HG02870 (cell line): Measurements from ENCODE around the gene MAFF.
"Not testable (repeated sequence)": the region's sequence is repeated elsewhere in the genome, so short reads cannot be mapped to it uniquely, and the experiment has no call there.

ENCODE experiments used
- ATAC-seq: cut with Tn5 transposase; IDR thresholded peaks from one replicate; pipeline ENCODE4 v1.9.1; 2021; ENCODE audit warnings: mild to moderate bottlenecking, moderate library complexity; ENCODE audit not compliant: unreplicated experiment

MAFF gene

DNA sequence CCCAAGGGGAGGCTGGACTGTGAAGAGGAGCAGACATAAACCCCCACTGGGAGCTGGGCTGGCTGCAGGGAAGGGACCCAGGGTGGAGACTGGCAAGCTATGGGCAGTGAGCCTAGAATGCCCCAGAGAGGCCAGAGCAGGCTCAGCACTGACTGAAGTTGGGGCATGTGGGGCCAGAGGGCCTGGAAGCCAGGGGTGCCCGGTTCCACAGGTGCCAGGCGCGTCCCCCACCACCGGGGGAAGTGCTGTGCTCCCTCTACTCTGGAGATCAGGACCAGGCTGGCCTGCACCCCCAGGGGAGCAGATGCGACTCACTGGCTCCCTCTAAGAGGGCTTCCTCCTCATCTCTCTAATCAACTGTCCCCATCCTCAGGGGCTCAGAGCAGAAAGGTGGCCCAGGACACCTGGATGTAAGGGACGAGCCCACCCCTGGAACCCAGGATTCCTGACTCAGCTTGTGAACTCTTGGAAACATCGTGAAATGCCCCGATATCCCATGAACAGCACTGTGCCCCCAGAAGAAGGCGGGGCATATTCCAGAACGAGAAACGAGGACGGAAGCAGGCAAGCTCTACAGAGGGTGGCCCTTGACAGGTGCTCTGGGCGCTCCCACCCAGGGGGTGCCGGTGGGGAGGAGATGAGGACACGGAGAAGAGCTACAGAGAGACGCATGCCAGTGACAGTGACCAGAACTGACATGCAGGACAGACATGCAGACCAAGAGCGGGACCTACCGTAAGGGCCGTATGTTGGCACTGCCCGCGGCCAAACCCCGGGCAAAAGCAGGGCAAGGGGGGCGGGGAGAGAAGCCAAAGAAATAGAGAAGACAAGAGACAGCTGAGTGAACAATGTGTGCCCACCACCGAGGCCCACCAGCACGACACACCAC lies 20.4 kb downstream of the MAFF start:
- no peak for ATAC-seq

DNA sequence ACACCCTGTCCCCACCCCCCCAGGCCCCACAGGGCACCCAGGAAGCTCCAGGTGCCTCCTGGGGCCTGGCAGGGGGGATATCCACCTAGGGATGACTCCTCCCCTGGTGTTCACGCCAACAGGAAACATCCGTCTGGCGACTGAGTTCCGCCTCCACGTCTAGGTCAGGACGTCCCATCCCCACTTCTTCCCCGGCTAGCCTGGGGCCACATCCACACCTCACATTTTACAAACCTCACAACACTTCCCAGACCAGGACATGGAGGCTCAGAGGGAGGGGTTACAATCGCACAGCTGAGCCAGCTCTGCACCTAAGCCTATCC lies 21.0 kb downstream of the MAFF start:
- no peak for ATAC-seq

DNA sequence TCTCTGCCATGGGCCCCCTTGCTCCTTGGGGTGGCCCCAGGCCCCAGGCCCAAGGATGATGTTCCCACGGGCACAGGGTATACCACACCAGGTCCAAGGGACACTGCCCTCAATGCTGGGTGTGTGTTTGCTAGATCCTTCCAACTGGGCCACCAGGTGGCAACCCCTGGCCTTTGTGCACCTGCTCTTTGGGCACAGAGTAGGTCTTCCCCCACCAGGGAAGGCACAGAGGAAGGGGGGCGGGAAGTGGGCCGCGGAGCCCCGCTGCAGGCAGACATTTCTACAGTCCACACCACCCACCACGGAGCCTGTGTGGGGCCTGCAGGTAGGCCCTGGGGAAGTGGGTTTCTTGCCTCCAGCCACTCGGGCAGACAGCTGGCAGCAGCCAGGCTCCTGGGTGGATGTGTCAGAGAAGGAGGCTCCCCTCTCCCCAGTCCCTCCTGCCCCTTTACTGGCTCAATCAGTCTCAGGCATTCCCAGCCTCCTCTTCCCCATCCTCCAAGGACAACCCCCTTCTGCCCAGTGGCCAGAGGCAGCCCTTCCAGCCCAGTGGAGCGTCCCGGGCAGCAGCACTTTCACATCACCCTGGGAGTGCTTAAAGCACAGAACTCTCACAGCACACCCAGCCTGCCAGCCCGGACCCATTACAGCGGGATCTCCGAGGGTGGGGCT lies 21.6 kb downstream of the MAFF start:
- no peak for ATAC-seq

DNA sequence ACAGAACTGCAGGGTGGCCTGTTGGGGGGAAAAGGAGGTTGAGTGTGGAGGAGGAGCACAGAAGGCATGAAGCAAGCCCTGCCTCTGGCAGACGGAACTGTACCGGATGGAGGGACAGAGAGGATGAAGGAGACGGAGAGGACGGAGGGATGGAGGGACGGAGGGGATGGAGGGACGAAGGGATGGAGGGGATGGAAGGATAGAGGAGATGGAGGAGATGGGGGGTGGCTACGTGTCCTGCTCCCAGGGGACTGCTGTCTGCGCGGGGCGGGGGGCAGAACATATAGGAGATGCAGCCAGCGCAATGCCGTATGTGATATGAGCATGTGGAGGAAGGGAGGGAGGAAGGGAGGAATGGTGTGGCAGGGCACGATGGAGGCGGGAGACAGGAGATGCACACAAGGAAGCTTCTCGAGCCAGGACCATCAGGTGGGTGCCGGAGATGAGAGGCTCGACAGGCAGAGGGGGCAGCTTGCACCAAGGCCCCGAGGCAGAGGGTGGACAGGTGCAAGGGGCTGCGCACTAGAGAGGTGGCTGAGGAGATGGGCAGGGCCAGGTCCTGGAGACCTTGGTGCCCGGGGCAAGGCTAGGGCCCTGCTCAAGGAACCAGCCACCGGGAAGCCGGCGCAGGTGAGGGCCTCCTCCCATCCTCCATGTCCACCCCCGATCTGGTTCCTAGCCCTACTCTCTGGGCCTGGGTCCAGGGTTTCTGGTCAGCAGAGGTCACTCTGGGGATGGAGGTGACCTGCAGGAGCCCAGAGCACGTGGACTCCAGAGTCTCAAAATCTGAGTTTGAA lies 25.3 kb downstream of the MAFF start:
- no peak for ATAC-seq

DNA sequence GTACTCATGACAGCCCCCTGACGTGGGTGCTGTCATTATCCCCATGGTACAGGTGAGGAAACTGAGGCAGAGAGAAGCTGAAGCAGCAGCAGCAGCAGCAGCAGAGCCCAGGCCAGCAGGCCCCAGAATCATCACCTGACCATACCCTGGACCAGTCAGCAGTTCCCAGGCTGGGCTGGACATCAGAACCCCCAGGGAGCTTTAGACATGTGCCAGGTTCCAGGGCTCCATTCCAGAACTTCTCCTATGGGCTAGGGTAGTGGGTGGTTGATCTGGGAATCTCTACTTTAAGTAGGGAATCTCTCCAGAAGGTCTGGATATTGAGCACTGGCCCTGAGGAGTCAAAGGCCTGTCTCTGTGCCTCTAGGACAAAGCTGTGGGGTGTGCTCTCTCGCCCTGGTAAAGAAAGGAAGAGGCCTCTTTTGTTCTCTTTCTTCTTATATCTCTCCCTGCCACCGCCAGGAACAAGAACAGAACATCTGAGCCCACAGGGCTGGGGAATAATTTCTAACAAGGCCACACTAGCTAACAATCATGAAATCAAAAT lies 26.6 kb downstream of the MAFF start:
- ATAC-seq, result no peak

DNA sequence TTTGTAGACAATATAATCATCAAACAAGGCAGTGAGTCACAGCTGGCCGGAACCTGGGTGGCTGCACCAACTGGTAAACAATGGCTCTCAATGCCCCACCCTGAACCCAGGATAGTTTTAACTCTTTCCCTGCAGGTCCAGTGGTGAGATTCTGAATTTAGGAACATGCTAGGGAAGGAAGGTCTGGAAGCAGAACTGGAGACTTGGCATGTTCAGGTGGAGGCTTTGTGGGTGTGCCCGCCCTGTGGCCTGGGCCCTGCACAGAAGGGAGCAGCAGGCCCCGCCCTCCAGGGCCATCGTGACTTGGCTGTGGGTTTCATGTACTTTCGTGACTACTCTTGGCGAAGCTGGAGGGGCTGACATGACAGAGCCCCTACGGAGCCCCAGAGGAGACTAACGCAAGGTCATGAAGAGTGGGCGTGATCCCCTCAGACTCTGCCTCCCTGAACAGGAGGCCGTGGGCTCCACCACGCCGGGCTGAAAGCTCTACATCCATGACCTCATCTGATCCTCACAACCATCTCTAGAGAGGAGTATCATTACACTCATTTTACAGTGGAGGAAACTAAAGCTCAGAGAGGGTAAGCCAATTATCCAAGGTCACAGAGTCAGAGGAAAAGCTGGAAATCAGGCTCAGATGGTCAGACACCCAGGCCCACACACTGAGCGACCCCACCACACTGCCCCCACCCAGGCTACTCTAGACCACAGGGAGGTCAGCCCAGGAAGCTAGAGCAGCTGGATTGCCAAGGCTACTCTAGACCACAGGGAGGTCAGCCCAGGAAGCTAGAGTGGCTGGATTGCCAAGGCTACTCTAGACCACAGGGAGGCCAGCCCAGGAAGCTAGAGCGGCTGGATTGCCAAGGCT lies 27.3 kb downstream of the MAFF start:
- no peak for ATAC-seq

DNA sequence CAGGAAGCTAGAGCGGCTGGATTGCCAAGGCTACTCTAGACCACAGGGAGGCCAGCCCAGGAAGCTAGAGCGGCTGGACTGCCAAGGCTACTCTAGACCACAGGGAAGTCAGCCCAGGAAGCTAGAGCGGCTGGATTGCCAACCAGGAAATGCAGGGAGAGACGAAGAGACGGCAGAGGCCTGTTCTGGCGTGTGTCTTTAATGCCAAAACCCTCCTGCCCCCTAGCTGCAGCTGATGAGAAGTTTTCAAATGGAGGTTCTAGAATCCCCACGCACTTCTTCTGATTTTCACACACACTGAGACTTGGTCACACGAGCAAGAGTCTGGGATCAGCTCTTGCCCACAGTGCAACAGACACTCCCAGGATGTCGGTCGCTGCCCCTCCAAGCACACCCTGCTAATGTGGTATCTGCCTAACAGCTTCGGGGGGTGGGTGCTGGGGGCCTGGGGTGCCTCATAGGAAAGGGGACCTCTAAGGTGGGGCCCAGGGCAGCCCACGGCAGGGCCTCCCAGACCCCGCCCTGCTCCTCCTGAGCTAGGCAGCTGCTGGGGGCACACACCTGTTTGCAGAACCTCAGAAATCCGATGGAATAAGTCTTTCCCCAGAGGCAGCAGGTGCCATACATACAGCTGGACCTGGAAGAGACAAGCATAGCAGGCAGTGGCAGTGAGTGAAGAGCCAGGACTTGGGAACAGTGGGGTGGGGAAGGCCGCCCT lies 28.5 kb downstream of the MAFF start:
- ATAC-seq, result no peak

DNA sequence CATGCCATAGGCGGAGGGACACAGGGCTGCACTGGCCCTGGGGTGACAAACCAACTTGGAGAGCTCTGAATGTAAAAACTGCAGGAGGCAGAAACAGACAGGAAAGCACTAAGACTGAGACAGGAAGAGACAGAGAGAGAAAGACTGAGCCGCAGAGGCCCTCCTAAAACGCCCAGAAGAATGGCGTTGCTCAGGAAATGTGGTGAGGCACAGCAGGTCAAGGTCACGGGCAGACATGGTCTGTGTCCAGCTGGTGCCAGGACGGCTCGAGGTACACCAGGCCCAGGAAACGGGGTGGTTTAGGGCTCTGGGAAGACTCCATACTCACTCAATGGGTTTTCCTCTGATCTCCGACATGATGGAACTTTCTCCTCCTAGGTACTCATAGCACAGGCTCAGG lies 29.1 kb downstream of the MAFF start:
- ATAC-seq, result no peak

DNA sequence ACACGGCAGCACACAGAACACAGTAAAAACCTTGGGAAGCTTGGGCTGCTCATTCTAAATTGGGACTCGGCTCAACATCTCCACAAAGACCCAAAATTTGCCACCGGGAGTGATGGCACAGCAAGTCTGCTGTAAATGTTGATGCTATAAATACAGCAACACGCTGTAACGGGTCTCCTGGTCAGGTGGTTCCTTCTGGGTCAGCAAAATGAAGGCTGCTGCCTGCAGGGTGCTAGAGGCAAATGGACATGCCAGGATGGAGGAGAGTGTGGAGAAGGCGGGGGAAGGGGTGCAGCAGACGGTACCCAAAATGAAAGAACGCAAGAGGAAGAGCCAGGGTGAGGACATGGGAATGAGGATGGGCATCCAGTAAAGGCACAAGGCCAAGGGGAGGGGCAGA lies 30.4 kb downstream of the MAFF start:
- ATAC-seq, result no peak

DNA sequence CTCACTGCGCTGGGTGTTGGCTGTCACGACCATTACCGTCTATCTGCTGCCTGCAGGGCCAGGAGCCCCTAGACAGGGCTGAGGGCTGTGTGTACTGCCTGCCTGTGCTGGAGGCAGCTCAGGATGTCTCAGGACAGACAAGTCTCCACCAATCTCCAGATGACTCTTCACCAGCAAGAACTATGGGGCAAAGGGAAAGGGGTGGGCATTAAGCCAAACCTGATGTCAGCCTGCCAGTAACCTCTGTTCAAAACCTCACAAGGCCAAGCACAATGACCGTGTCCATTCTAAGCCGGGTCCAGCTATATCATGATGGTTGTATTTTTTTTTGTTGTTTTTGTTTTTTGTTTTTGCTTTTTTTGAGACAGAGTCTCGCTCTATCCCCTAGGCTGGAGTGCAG lies 31.6 kb downstream of the MAFF start:
- ATAC-seq, result no peak

DNA sequence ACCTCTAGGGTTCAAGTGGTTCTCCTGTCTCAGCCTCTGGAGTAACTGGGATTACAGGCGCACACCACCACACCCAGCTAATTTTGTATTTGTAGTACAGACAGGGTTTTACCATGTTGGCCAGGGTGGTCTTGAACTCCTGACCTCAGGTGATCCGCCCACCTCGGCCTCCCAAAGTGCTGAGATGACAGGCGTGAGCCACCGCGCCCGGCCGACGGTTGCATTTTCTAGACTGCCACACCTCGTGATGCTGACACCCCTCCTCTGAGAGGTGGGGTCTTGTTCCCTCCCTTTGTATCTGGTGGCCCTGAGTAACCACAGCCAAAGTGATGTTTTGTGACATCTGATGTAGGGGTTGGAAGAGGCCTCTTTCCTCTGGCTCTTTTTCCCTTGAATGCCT lies 32.1 kb downstream of the MAFF start:
- ATAC-seq, result not testable (repeated sequence)

DNA sequence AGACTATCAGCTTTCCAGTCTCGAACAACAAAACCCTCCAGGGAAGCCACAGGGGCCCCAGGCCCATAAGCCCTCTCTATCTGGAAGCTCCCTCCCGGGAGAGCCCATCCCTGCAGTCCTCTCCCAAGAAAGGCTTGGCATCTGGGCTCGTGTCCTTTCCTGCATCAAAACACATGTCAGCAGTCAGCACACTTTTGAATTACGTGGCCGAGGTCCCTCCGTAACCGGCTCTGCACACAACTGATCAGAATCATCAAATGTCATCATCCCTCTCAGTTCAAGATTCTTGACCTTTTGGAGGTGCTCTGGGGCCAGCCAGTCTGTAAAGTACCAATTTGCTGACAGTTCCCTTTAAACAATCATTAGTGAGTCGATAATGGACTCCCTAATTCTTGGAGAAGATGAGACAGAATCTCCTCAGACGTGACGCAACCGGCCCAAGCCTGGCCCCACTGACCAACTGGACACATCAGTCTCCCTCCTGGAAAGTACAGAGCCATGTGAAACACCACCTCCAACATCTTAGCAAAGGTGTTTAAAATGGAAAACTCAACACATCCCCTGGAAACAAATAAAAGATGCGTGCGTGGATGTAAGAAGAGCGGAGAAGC lies 33.6 kb downstream of the MAFF start:
- no peak for ATAC-seq

DNA sequence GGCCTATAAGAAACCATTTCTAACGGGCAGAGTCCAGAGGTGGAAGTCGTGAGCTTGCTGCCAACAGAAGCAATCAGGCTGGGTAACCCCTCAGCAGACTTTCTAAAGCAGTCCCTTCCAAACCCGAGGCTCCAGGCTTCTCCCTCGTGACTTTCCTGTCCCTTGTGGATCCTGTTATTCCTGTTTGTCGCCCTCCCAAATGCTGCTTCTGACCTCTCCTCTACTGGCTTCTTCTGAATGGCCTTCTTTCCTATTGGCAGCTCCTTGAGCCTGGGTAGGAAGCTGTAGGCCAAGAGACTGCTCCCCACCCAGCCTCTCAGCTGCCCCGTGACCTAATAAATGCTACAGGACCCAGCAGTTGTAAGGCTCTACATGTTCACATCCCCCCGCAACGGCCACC lies 35.0 kb downstream of the MAFF start:
- ATAC-seq, result no peak

DNA sequence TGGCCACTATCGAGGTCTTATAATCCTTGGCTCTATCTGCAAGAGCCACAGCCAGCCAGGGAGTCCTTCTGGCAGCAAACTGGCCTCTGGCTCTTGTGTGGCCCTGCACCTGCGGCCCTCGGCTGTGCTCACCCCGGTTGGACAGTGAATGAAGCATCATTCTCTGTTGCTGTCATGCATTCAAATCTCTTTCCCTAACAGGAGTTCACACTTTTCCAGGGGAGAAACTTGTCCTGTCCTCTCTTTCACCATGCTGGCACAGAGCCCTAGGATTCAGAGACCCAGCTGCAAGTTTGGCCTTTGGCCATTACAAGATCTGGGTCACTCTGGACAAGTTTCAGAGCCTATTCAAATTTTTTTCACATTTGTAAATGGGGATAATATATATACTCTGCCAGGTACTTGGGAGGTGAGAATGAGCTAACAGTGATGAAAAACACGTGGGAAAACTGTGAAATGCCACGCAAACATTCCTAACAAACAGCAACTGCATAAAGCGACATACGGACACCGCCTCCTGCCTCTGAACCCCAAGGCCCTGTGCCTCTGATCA lies 36.8 kb downstream of the MAFF start:
- ATAC-seq, result no peak

DNA sequence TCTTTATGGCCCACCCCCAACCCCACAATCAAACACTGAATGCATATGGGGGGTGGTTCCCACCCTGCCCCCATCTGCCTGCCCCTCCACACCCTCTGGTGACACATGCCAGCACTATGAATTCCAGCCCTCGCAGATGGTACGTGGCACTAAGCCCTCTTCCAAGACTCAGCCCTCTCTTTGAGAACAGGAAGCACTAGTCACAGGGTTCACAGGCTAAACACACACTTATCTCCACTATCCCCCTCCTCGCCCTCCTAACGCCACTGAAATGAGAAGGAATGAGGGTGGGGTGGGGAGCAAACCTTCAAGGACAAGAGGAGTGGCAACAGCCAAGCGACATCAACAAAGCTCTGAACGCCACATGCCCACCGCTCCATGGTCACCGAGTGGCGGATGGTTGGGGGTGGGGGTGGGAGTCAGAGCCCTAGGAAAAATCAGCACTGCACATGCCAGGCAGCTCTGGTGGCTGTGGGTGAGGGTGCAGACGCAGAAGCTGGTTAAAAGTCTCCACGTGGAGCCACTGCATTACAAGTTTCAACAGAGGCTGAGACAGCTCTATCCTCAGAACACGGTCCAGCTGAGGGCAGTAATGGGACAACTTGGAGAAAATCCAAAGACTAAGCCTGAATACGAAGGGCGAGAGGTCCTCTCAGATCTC lies 37.4 kb downstream of the MAFF start:
- no peak for ATAC-seq

DNA sequence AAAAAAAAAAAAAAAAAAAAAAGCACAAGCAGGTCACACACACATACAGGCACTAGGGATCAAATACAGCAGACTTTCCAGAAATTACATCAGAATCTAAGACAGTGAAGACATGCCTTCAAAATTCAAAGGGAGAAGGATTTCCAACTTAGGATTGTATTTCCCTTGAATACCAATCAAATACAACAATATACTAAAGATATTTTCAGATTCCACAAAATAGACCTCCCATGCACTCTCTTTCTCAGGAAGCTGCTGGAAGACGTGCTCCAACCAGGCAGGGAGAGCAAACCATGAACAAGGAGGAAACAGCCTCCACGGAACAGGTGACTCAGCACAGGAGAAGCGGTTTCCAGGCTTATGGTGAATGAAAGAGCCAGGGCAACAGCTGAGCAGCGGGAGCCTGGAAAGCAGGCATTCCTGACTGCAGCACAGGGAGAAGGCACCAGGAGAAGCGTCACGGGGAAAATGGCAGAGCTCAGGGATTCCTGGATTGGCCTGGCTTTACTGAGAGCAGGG lies 39.0 kb downstream of the MAFF start:
- ATAC-seq, result no peak

DNA sequence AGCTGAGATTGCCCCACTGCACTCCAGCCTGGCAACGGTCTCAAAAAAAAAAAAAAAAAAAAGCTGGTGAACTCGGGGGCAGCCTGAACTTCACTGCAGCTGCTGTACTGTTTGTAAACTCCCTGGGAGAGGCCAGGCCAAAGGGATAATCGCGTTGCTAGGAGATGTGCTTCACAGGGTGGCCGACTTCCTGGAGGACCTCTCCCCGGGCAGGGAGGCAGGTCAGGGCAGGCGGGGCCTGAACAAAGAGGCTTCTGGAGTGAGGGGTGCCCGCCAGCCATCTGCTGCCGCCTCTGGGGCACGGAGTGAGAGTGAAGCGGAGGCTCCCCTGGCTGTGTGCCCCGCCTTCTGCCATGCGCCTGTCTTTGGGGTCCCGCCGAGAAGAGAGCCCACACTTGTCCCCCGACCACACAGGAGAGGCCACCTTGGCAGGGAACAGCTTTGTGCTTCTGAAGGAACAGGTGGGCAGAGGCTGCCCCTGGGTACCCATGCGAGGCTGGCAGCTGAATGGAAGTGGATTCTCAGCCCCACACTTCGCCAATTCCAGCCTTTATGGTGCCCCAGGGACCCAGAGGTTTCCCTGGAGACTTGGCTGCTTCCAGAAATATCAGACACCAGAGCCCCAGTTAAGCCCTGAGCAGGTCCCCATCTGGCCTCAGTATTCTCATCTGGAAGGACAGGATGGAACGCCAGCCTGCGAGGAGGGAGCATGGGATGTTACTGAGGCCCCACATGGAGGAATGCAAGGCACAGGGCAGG lies 41.4 kb downstream of the MAFF start:
- ATAC-seq, result no peak

DNA sequence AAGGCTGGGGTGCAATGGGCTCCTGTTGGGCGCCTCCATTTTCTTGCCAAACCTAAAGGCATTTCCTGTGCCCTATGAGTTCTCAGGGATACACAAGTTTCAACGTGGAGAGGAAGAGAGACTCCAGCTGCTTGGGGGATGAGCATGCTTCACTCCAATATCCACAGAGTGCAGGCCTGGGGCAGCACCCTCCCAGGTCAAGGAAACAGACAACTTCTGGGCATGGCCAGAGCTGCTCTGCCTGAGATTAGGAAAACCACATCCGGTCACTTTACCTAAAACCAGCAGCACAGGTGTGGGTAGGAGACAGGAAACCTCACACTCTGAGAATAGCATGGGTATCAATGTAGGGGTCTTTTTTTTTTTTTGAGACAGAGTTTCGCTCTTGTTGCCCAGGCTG lies 42.3 kb downstream of the MAFF start:
- ATAC-seq, result no peak
